ENCODE measurements around the gene ZNF654.
"Not testable (repeated sequence)": the region's sequence is repeated elsewhere in the genome, so short reads cannot be mapped to it uniquely, and the experiment has no call there.

The ZNF654 gene

GRCh38 chr3:88114878-88115549 is 56.0 kb downstream of the ZNF654 start:
- no peaks in the 10 kb centered on the region for H3K27me3 ChIP-seq (replicated peaks; ENCODE audit: insufficient read depth, low read length)
- H2AFZ ChIP-seq (ENCODE audit: low read length), result no peak overlapping the region
- H3K9ac ChIP-seq (ENCODE audit: low read length), result no peak overlapping the region
- H3K4me3 ChIP-seq (ENCODE audit: low read length), result no peak overlapping the region
- H3K36me3 ChIP-seq (replicated peaks; ENCODE audit: insufficient read depth, low read length), result no peaks in the 10 kb centered on the region
- no peaks in the 10 kb centered on the region for H3K9me2 ChIP-seq (replicated peaks; ENCODE audit: insufficient read depth, low read length)
- H4K20me1 ChIP-seq (ENCODE audit: insufficient read depth, low read length), result no peaks in the 10 kb centered on the region
- H3K79me2 ChIP-seq (ENCODE audit: low read length), result peaks cover 17% of the 10 kb centered on the region
- TF ChIP-seq EZH2phosphoT487 (IDR thresholded peaks at IDR 0.05; ENCODE audit: low read length), result no peak
- no peak for TF ChIP-seq CTCF (IDR thresholded peaks at IDR 0.05; ENCODE audit: low read length)
- TF ChIP-seq EZH2 (optimal IDR thresholded peaks at IDR 0.05; ENCODE audit: low read depth, low read length), result no peak
- H3K27ac ChIP-seq (ENCODE audit: low read length), result no peak overlapping the region
- no peaks in the 10 kb centered on the region for H3F3A ChIP-seq (ENCODE audit: insufficient read depth, low read length)
- H3K9me3 ChIP-seq (replicated peaks; ENCODE audit: insufficient read depth, low read length), result no peaks in the 10 kb centered on the region
- no peak for DNase-seq
- H3K4me2 ChIP-seq (ENCODE audit: low read depth, low read length), result no peak overlapping the region
- no peaks in the 10 kb centered on the region for H3K4me1 ChIP-seq (ENCODE audit: low read length)

GRCh38 chr3:88117683-88118082 is 58.6 kb downstream of the ZNF654 start:
- Histone ChIP-seq H4K20me1 (ENCODE audit: insufficient read depth, low read length) (no peaks in the 10 kb centered on the region; the same call in 1 of the 2 replicates), H3K4me3 (ENCODE audit: low read length) (no peak overlapping the region), H3K9ac (ENCODE audit: low read length) (no peak overlapping the region), H3K9me3 (replicated peaks; ENCODE audit: insufficient read depth, low read length) (no peaks in the 10 kb centered on the region), H3K79me2 (ENCODE audit: low read length) (peaks cover 27% of the 10 kb centered on the region), H3K36me3 (replicated peaks; ENCODE audit: insufficient read depth, low read length) (no peaks in the 10 kb centered on the region), H2AFZ (ENCODE audit: low read length) (no peak overlapping the region), H3K9me2 (replicated peaks; ENCODE audit: insufficient read depth, low read length) (no peaks in the 10 kb centered on the region), H3K4me1 (ENCODE audit: low read length) (no peaks in the 10 kb centered on the region), H3K4me2 (ENCODE audit: low read depth, low read length) (no peak overlapping the region), H3K27ac (ENCODE audit: low read length) (no peak overlapping the region), H3K27me3 (replicated peaks; ENCODE audit: insufficient read depth, low read length) (no peaks in the 10 kb centered on the region), H3F3A (ENCODE audit: insufficient read depth, low read length) (no peaks in the 10 kb centered on the region)
- TF ChIP-seq EZH2 (optimal IDR thresholded peaks at IDR 0.05; ENCODE audit: low read depth, low read length) (no peak), CTCF (IDR thresholded peaks at IDR 0.05; ENCODE audit: low read length) (no peak), EZH2phosphoT487 (IDR thresholded peaks at IDR 0.05; ENCODE audit: low read length) (no peak)
- no peak for DNase-seq

- H3K4me1 ChIP-seq (ENCODE audit: low read length); DNase-seq; H3K27me3 ChIP-seq (replicated peaks; ENCODE audit: insufficient read depth, low read length); H3K9me3 ChIP-seq (replicated peaks; ENCODE audit: insufficient read depth, low read length); H3K36me3 ChIP-seq (replicated peaks; ENCODE audit: insufficient read depth, low read length); H4K20me1 ChIP-seq (ENCODE audit: insufficient read depth, low read length); H3K27ac ChIP-seq (ENCODE audit: low read length); H2AFZ ChIP-seq (ENCODE audit: low read length); H3F3A ChIP-seq (ENCODE audit: insufficient read depth, low read length); H3K9ac ChIP-seq (ENCODE audit: low read length); H3K9me2 ChIP-seq (replicated peaks; ENCODE audit: insufficient read depth, low read length); H3K4me3 ChIP-seq (ENCODE audit: low read length); H3K4me2 ChIP-seq (ENCODE audit: low read depth, low read length): not testable (repeated sequence)
- peaks cover 27% of the 10 kb centered on the region for H3K79me2 ChIP-seq (ENCODE audit: low read length)
Measured at GRCh38 chr3:88118603-88119002, 59.5 kb downstream of the ZNF654 start.

GRCh38 chr3:88123526-88123925 is 64.5 kb downstream of the ZNF654 start:
- Histone ChIP-seq H3K4me3 (ENCODE audit: low read length) (no peak overlapping the region), H3K4me2 (ENCODE audit: low read depth, low read length) (no peak overlapping the region), H3F3A (ENCODE audit: insufficient read depth, low read length) (no peaks in the 10 kb centered on the region), H3K79me2 (ENCODE audit: low read length) (peaks cover 16% of the 10 kb centered on the region; the same call in 1 of the 2 replicates), H3K36me3 (replicated peaks; ENCODE audit: insufficient read depth, low read length) (0 out of 2 replicates have a peak, but pooled peaks cover 3% of the 10 kb centered on the region), H3K27ac (ENCODE audit: low read length) (no peak overlapping the region), H3K9ac (ENCODE audit: low read length) (no peak overlapping the region), H4K20me1 (ENCODE audit: insufficient read depth, low read length) (no peaks in the 10 kb centered on the region; the same call in 1 of the 2 replicates), H3K4me1 (ENCODE audit: low read length) (no peaks in the 10 kb centered on the region), H3K9me2 (replicated peaks; ENCODE audit: insufficient read depth, low read length) (no peaks in the 10 kb centered on the region), H3K9me3 (replicated peaks; ENCODE audit: insufficient read depth, low read length) (no peaks in the 10 kb centered on the region), H3K27me3 (replicated peaks; ENCODE audit: insufficient read depth, low read length) (no peaks in the 10 kb centered on the region), H2AFZ (ENCODE audit: low read length) (no peak overlapping the region)
- DNase-seq, result no peak
- TF ChIP-seq CTCF (IDR thresholded peaks at IDR 0.05; ENCODE audit: low read length), result no peak
- no peak for TF ChIP-seq EZH2phosphoT487 (IDR thresholded peaks at IDR 0.05; ENCODE audit: low read length)
- TF ChIP-seq EZH2 (optimal IDR thresholded peaks at IDR 0.05; ENCODE audit: low read depth, low read length), result no peak

All from MM.1S (cell line).